HG02642 (cell line): ENCODE data around the gene LYRM7.
A peak's percentile ranks its signal among the peaks of the same experiment; 100 is the strongest.
"Not testable (repeated sequence)": the region's sequence is repeated elsewhere in the genome, so short reads cannot be mapped to it uniquely, and the experiment has no call there.

ENCODE experiments used
- ATAC-seq: cut with Tn5 transposase; IDR thresholded peaks from one replicate; pipeline ENCODE4 v1.9.1; 2021; ENCODE audit warnings: mild to moderate bottlenecking; ENCODE audit not compliant: unreplicated experiment, poor library complexity

Gene LYRM7

DNA sequence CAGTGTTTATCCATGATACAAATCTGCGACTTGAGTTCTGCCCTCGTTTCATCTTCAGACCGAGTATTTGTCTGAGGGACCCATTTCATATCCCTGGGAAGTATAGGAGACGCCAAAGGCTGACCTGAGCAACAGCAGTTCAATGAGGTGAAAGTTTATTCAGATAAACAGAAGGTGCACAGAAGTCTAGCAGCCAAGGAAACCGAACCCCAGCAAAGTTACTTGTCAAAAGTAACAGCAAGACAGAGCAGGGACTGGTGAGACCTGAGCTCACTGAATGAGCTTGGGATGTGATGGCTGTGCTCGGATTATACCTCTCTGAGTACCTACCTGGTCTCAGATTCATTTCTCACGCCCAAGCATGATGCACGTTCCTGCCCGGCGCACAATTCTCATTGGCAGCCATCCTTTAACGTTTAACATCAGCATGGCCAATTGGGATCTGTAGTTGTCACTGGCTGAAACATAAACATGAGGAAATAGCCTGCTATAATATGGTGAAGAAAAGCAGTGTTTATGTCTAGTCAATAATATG, 599 bp downstream of the LYRM7 start:
- ATAC-seq: no peak

DNA sequence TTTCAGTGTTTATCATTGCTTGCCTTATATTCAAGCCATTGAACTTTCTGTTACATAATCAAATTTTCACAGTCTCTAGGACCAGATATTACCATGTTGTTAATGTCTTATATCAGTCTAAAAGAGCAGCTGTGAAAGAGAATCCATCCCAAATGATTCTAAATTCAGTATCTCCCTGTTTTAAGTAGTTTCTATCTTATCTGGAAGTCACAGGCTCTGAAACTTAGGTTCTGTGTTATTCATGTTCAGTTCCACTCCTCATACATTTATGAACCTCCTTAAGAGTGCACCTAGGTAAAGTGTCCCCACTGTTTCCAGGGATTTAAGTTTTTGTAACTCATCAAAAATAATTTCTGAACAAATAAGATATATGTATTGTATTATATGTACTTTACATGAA, 9.7 kb downstream of the LYRM7 start:
- ATAC-seq: no peak

DNA sequence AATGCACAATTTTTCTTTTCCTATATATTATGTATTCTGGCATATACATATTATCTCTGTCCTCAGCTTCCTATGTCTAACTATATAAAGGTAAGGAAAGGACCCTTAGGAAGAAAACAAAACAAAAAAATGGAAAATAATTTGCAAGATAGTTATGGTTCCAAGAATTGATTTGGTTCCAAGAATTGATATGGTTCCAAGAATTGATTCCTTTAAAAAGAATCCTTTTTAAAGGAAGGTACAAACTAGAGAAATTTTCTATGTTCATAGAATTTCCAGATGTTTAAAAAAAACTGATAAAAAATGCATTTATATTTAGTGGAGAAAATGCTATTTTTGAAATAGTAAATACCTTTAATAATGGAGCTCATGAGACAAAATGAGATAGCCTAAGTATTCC, 12.1 kb downstream of the LYRM7 start:
- no peak for ATAC-seq

GRCh38 chr5:131185523-131186104, 14.9 kb downstream of the LYRM7 start:
- no peak for ATAC-seq

GRCh38 chr5:131186561-131187256, 16.0 kb downstream of the LYRM7 start:
- ATAC-seq: no peak

GRCh38 chr5:131193106-131193505, 22.4 kb downstream of the LYRM7 start:
- no peak for ATAC-seq

GRCh38 chr5:131193897-131194296, 23.2 kb downstream of the LYRM7 start:
- ATAC-seq: not testable (repeated sequence)

DNA sequence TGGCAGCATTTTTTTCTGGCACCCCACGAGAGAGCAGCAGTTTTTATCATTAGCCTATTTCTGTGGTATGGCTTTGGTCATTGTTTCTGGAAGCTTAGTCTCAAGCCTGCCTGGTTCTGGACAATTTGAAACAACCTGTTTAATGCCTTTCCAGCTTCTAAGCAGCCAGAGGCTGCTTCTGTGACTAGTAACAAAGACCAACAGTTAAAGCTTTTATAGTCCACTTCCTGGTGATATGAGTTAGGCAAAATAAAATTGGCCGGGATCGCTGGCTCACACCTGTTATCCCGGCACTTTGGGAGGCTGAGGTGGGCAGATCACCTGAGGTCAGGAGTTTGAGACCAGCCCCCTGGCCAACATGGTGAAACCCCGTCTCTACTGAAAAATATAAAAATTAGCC, 24.0 kb downstream of the LYRM7 start:
- no peak for ATAC-seq

DNA sequence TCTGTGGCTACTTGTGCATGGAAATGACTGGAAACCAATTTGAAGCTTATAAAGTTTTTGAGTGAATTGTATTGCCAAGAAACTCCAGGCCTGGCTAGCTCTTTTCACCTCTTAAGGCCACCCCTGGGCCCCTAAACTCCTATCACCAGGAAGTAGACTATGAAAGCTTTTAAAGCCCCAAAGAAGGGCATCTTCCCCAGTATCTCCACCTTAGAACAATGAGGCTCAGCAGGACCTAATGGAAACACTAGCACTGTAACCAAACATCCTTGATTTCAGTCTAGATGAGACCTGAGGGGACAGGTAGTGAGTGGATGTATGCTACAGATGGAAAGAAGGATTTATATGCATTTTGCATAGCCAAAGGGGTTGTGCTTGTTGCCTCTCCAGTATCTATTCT, 25.0 kb downstream of the LYRM7 start:
- no peak for ATAC-seq

DNA sequence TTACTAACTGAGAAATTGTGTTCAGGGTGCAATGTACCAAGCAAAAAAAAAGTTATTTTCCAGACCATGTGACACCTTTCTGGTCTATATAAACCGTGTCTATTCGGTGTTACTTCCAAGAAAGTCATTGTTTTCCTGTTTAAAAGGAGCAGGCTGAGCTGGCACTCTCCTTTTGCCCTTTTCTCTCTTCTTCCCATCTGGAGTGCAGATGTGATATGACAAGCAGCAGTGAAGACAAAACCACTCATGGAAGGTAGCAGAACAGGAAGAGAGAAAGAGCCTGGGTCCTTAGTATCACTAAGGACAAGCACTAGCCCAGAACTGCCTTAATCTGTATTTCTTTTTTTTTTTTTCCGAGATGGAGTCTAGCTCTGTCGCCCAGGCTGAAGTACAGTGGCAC, 25.6 kb downstream of the LYRM7 start:
- no peak for ATAC-seq

- no peak for ATAC-seq
Measured at GRCh38 chr5:131198625-131199024, 27.9 kb downstream of the LYRM7 start.

DNA sequence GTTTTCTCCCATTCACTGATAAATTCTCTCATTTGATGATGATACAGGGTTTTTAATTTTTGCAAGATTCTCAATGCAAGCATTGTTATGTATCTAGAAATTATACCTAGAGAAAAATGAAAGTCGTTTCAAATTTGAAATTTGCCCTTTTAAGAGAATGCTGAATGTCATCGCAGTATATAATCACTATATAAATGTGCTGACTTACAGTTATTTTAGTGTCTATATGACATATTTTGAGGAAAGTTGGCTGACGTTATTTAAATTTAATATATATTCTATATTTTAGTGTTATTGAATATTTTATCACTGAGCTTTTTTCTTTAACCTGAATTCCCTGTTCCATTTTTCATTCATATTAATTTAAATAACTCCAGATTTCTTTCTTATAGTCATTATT, 29.8 kb downstream of the LYRM7 start:
- ATAC-seq: no peak

DNA sequence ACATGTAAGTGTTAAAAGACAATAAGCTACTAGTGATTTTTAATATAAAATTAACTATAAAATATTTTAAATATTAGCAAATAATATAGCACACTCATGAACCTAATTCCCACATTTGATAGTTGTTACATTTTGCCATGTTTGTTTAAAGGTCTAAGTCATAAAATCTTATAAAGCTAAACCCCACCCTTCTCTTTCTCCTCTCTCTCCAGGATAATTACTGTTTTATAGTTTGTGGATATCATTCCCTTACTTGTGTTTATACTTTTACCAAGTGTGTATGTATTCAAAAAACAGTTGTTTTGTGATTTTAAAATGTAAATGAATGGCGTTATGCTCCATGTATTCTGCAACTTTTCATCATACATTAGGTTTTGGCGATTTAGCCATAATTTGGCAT, 34.2 kb downstream of the LYRM7 start:
- ATAC-seq: no peak

DNA sequence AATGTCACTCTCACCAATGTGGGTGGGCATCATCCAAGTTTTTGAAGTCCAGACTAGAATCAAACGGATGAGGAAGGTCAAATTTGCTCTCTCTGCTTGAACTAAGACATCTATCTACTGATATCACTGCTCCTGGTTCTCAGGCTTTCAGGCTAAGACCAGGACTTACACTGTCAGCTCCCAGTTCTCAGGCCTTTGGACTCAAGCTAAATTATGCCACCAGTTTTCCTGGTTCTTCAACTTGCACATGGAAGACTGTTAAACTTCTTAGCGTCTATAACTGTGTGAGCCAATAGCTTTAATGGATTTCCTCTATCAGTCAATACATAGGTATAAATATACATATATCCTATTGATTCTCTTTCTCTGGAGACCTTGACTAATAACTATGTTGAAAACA, 35.3 kb downstream of the LYRM7 start:
- no peak for ATAC-seq

GRCh38 chr5:131206772-131207171, 36.0 kb downstream of the LYRM7 start:
- no peak for ATAC-seq

DNA sequence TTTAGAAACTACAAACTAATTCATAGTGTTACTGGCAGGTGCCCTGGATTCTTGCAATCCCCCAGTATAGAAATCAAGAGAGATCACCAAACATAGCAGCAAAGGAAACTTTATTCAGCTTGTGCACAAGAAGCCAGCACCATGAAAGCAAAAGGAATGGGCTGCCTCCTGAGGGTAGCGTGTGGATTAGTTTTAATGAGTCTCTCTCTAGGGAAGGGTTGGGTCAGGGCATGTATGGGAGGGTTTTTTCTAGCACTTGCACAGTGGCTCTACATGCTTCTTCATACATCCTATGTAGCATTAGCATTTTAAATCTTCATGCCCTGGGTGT, 38.4 kb downstream of the LYRM7 start:
- ATAC-seq: no peak

DNA sequence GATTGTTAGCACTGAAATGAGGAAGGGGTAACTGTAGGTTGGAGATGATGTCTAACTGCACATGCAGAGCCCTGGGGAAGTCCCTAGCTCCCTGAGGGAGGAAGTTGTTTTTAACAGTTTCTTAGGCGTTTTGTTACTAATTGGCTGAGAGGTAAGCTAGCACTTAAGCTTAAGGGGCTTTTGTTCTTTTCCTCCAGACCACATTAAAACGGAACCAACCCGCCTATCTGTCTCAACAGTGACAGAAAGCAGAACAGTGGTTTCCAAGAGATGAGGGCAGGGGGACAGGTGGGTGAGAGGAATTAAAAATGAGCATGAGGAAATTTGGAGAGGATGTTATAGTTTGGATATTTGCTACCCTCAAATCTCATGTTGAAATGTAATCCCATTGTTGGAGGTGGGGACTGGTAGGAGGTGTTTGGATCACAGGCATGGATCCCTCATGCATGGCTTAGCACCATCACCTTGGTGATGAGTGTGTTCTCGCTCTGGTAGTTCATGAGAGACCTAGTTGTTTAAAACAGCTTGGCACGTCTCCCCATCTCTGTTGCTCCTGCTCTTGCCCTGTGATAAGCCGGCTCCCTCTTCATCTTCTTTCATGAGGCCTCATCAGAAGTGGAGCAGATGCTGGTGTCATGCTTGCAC, 38.9 kb downstream of the LYRM7 start:
- ATAC-seq: peak; percentile 82

GRCh38 chr5:131210151-131210510, 39.4 kb downstream of the LYRM7 start:
- ATAC-seq: no peak

- no peak for ATAC-seq
Measured at GRCh38 chr5:131211669-131212068, 40.9 kb downstream of the LYRM7 start.

DNA sequence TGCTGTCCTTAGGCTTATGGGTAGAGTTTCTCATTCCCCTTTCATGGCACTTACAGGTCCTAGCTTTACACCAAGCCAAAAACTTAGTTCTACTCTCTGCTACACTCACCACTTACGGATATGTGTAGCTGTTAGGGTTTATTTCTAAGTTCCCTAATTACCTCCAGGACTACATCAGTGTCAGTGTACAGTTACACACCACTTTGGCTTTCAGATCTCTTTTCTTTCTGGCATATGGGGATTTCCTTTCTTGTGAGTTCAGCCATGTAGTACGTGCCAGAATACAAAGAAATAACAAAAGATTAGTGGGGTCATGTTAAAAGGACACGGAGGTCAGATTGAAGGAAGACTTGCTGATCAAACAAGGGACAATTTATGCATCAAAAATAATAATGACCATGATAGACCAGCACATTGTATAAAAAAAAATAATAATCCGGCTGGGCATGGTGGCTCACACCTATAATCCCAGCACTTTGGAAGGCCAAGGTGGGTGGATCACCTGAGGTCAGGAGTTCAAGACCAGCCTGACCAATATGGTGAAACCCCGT, 41.8 kb downstream of the LYRM7 start:
- ATAC-seq: peak; percentile 40

- no peak for ATAC-seq
Measured at GRCh38 chr5:131214609-131215227, 44.0 kb downstream of the LYRM7 start.
